MM.1S (cell line): ENCODE measurements around the gene COL6A3.

Experiments used
- EZH2 ChIP-seq: fragments of 300-600 bp; sonication (generic); optimal IDR thresholded peaks from 2 replicates; pipeline ENCODE3; 2017; ENCODE audit warnings: low read depth, mild to moderate bottlenecking, antibody characterized with exemption, low read length, mixed read lengths
- EZH2phosphoT487 ChIP-seq: fragments of 300-600 bp; sonication (generic); IDR thresholded peaks from 2 replicates; pipeline ENCODE4 v1.6.1; 2018; ENCODE audit warnings: antibody characterized with exemption, low read length
- TF ChIP-seq, protein P1 (sequence below): fragments of 300-600 bp; sonication (generic); IDR thresholded peaks from 2 replicates; pipeline ENCODE4 v1.5.1; 2016; ENCODE audit warnings: antibody characterized with exemption, low read length, mixed read lengths

DNA sequence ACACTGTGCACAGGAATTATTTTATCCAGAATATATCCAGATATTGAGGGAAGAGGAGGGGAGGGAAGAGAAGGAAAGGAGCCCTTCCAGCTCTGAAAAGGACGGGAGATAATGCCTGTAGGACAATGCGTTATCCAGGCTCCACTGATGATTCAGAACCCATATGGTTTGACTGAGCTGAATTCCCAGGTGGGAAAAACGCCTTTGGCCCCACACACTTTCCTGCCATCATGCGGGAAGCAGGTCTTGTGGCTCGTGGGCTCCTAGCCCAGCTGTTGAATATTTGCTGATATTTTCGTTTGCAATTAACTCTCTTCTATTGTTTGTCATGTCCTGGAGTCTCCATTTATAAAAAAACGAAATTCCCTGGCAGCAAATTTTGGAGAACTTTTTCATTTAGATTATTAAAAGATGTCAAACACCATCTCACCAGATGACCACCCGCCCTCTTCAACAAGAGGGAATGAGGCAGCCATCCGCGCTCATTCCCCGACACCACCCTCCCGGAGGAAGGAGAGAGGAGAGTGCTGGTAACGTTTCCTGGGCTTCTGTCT, 8.9 kb downstream of the COL6A3 start:
- TF ChIP-seq, protein P1, sequence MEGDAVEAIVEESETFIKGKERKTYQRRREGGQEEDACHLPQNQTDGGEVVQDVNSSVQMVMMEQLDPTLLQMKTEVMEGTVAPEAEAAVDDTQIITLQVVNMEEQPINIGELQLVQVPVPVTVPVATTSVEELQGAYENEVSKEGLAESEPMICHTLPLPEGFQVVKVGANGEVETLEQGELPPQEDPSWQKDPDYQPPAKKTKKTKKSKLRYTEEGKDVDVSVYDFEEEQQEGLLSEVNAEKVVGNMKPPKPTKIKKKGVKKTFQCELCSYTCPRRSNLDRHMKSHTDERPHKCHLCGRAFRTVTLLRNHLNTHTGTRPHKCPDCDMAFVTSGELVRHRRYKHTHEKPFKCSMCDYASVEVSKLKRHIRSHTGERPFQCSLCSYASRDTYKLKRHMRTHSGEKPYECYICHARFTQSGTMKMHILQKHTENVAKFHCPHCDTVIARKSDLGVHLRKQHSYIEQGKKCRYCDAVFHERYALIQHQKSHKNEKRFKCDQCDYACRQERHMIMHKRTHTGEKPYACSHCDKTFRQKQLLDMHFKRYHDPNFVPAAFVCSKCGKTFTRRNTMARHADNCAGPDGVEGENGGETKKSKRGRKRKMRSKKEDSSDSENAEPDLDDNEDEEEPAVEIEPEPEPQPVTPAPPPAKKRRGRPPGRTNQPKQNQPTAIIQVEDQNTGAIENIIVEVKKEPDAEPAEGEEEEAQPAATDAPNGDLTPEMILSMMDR: no peak
- TF ChIP-seq EZH2: no peak
- TF ChIP-seq EZH2phosphoT487: no peak
